HG02610 (cell line): ENCODE results near the gene EIF5B.
"Not testable (repeated sequence)": the region's sequence is repeated elsewhere in the genome, so short reads cannot be mapped to it uniquely, and the experiment has no call there.

ENCODE experiments used
- ATAC-seq: cut with Tn5 transposase; IDR thresholded peaks from one replicate; pipeline ENCODE4 v1.9.1; 2021; ENCODE audit warnings: mild to moderate bottlenecking, moderate library complexity; ENCODE audit not compliant: unreplicated experiment

EIF5B gene

GRCh38 chr2:99356853-99357252 is 19.7 kb downstream of the EIF5B start:
- ATAC-seq, result no peak

- no peak for ATAC-seq
Observed at GRCh38 chr2:99365661-99366060, 28.5 kb downstream of the EIF5B start.

- not testable (repeated sequence) for ATAC-seq
Observed at GRCh38 chr2:99368854-99369253, 31.7 kb downstream of the EIF5B start.

- ATAC-seq, result no peak
Observed at GRCh38 chr2:99373144-99373543, 36.0 kb downstream of the EIF5B start.

- no peak for ATAC-seq
Observed at GRCh38 chr2:99374747-99375146, 37.6 kb downstream of the EIF5B start.

GRCh38 chr2:99376254-99376864 is 39.2 kb downstream of the EIF5B start:
- no peak for ATAC-seq

- peak; percentile 46 for ATAC-seq
Observed at GRCh38 chr2:99377879-99378278, 40.7 kb downstream of the EIF5B start.

- peak; percentile 72 for ATAC-seq
Observed at GRCh38 chr2:99380376-99381010, 43.3 kb downstream of the EIF5B start.

- ATAC-seq, result no peak
Observed at GRCh38 chr2:99382143-99382542, 45.0 kb downstream of the EIF5B start.

- ATAC-seq, result no peak
Observed at GRCh38 chr2:99386011-99386410, 48.8 kb downstream of the EIF5B start.

- no peak for ATAC-seq
Observed at GRCh38 chr2:99388892-99389291, 51.7 kb downstream of the EIF5B start.

- no peak for ATAC-seq
Observed at GRCh38 chr2:99389371-99389770, 52.2 kb downstream of the EIF5B start.

GRCh38 chr2:99389946-99390345 is 52.8 kb downstream of the EIF5B start:
- ATAC-seq, result no peak

GRCh38 chr2:99395589-99396130 is 58.5 kb downstream of the EIF5B start:
- no peak for ATAC-seq

- no peak for ATAC-seq
Observed at GRCh38 chr2:99397266-99397920, 60.2 kb downstream of the EIF5B start.

GRCh38 chr2:99398303-99398702 is 61.1 kb downstream of the EIF5B start:
- ATAC-seq, result no peak

GRCh38 chr2:99399063-99399462 is 61.9 kb downstream of the EIF5B start:
- no peak for ATAC-seq

- no peak for ATAC-seq
Observed at GRCh38 chr2:99399795-99400194, 62.6 kb downstream of the EIF5B start.

GRCh38 chr2:99401841-99402240 is 64.7 kb downstream of the EIF5B start:
- ATAC-seq, result no peak

- ATAC-seq, result no peak
Observed at GRCh38 chr2:99403084-99403483, 65.9 kb downstream of the EIF5B start.

- no peak for ATAC-seq
Observed at GRCh38 chr2:99403524-99403923, 66.3 kb downstream of the EIF5B start.
